HEK293 (cell line): ENCODE measurements around the gene NPTX1.

Source experiments
- CTCF ChIA-PET: fragments of 350-600 bp; formaldehyde crosslinking; extraction: SDS; loops from one replicate; lab custom pipeline; 2021; ENCODE audit warnings: antibody characterized with exemption; lab: Yijun Ruan, JAX
- POLR2A ChIA-PET: fragments of 300-600 bp; formaldehyde crosslinking; extraction: SDS; loops from one replicate; lab custom pipeline; 2020; ENCODE audit warnings: antibody characterized with exemption, inconsistent platforms; lab: Yijun Ruan, JAX
- H3K27ac ChIP-seq: fragments of 200-500 bp; sonication (Bioruptor generic); 2 replicates; pipeline ENCODE4 v1.5.1; 2014; ENCODE audit warnings: low read depth, low read length, control low read depth, inconsistent platforms; ENCODE audit errors: extremely low read depth
- H3K36me3 ChIP-seq, 2 experiments: fragments of 200-500 bp in 1 of 2; sonication (Bioruptor generic) in 1 of 2; 1 replicate in 1 of 2; 2 replicates in 1 of 2; pipeline ENCODE4 v1.5.1; 2014 to 2017; ENCODE audit warnings: inconsistent platforms in 2 of 2, low read length in 2 of 2; ENCODE audit not compliant: control insufficient read depth in 2 of 2, insufficient read depth in 1 of 2
- H3K4me1 ChIP-seq: fragments of 200-500 bp; sonication (Bioruptor generic); 2 replicates; pipeline ENCODE4 v1.5.1; 2014; ENCODE audit warnings: mild to moderate bottlenecking, low read length, inconsistent platforms; ENCODE audit not compliant: control insufficient read depth, insufficient read depth
- H3K4me3 ChIP-seq: 2 replicates; pipeline ENCODE4 v1.5.1; 2011; ENCODE audit warnings: low read depth, mild to moderate bottlenecking, control low read depth, low read length, moderate library complexity
- H3K9me3 ChIP-seq: fragments of 200-500 bp; sonication (Bioruptor generic); 2 replicates; pipeline ENCODE4 v1.5.1; 2014; ENCODE audit warnings: low read depth, low read length, inconsistent platforms; ENCODE audit not compliant: control insufficient read depth, insufficient read depth
- RBAK ChIP-seq: fragments of 450-650 bp; formaldehyde crosslinking; IDR thresholded peaks from 2 replicates; pipeline ENCODE4 v1.5.1; 2016; ENCODE audit warnings: missing biosample characterization, missing genetic modification characterization
- YY2 ChIP-seq: fragments of 450-650 bp; formaldehyde crosslinking; IDR thresholded peaks from 2 replicates; pipeline ENCODE4 v1.5.1; 2016; ENCODE audit warnings: missing biosample characterization, missing genetic modification characterization
- ZBTB11 ChIP-seq: fragments of 450-650 bp; formaldehyde crosslinking; conservative IDR thresholded peaks from 2 replicates; pipeline ENCODE4 v1.5.1; 2016; ENCODE audit warnings: low read depth, missing biosample characterization, missing genetic modification characterization
- ZBTB17 ChIP-seq: fragments of 450-650 bp; formaldehyde crosslinking; IDR thresholded peaks from 2 replicates; pipeline ENCODE4 v1.5.1; 2016; ENCODE audit warnings: missing biosample characterization, missing genetic modification characterization
- ZNF157 ChIP-seq: fragments of 450-650 bp; formaldehyde crosslinking; IDR thresholded peaks from 2 replicates; pipeline ENCODE4 v1.5.1; 2016; ENCODE audit warnings: missing biosample characterization, missing genetic modification characterization
- ZNF341 ChIP-seq: fragments of 450-650 bp; formaldehyde crosslinking; IDR thresholded peaks from 2 replicates; pipeline ENCODE4; 2016; ENCODE audit warnings: low read depth, missing biosample characterization, missing genetic modification characterization
- ZNF37A ChIP-seq: fragments of 450-650 bp; IDR thresholded peaks from 2 replicates; pipeline ENCODE4 v1.5.1; 2018; ENCODE audit warnings: missing biosample characterization, missing genetic modification characterization
- ZNF433 ChIP-seq: fragments of 450-650 bp; formaldehyde crosslinking; IDR thresholded peaks from 2 replicates; pipeline ENCODE4 v1.5.1; 2016; ENCODE audit warnings: missing biosample characterization, missing genetic modification characterization, low read depth
- ZNF473 ChIP-seq: fragments of 450-650 bp; formaldehyde crosslinking; IDR thresholded peaks from 2 replicates; pipeline ENCODE4 v1.5.1; 2017; ENCODE audit warnings: missing biosample characterization, missing genetic modification characterization
- ZNF600 ChIP-seq: fragments of 450-650 bp; formaldehyde crosslinking; IDR thresholded peaks from 2 replicates; pipeline ENCODE4 v1.5.1; 2016; ENCODE audit warnings: missing biosample characterization, missing genetic modification characterization
- ZSCAN16 ChIP-seq: fragments of 450-650 bp; formaldehyde crosslinking; IDR thresholded peaks from 2 replicates; pipeline ENCODE4 v1.5.1; 2016; ENCODE audit warnings: missing biosample characterization, missing genetic modification characterization
- TF ChIP-seq, protein P1 (sequence below): fragments of 450-650 bp; formaldehyde crosslinking; IDR thresholded peaks from 2 replicates; pipeline ENCODE4 v1.5.1; 2016; ENCODE audit warnings: missing biosample characterization, missing genetic modification characterization
- TF ChIP-seq, protein P2 (sequence below): fragments of 450-650 bp; formaldehyde crosslinking; IDR thresholded peaks from 2 replicates; pipeline ENCODE4 v1.5.1; 2016; ENCODE audit warnings: missing biosample characterization, missing genetic modification characterization, low read depth
- TF ChIP-seq, protein P3 (sequence below): fragments of 450-650 bp; formaldehyde crosslinking; IDR thresholded peaks from 2 replicates; pipeline ENCODE4 v1.5.1; 2017; ENCODE audit warnings: missing biosample characterization, missing genetic modification characterization
- TF ChIP-seq, protein P4 (sequence below): fragments of 450-650 bp; IDR thresholded peaks from 2 replicates; pipeline ENCODE4 v1.5.1; 2018; ENCODE audit warnings: missing biosample characterization, mild to moderate bottlenecking, missing genetic modification characterization

Gene NPTX1

DNA sequence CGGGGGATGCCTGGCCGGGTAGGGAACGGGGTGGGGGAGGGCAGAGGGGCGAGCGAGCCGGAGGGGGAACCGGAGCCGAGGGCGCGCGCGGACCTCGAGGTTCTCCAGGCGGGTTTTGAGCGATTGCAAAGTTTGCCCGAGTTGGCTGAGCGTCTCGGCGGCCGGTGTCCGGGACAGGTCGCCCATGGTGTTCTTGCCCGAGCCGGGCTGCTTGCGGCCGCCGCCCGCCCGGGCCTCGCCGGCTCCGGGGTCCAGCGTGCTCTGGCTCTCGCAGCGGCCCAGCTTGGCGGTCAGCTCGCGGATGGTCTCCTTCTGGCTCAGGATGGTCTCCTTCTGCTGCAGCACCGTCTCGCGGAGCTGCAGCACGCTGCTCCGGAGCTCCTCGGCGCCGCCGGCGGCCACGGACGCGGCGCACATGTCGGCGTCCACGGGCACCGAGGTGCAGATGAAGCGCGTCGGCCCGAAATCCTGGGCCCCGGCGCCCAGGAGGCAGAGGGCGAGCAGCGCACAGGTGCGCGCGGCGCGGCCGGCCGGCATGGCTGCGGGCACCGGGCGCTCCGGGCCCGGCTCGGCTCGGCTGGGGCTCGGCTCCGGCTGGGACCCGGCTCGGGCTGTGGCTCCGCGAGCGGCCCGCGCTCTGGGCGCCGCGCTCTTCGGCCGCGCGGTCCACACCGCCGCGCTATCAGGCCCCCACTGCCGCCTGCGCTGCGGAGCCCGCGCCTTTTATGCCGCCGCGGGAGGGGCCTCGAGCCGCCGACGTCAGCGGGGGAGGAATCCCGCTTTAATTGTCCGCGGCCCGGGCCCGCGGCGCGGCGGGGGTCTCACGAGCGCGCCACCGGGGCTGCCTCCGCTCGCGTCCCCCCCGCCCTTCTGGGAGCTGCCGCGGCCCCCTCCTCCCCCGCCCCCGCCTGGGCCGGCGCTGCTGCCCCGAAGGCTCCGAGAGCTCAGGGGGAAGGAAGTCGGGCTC, at the start of gene NPTX1 (continued):
- TF ChIP-seq, protein P1, sequence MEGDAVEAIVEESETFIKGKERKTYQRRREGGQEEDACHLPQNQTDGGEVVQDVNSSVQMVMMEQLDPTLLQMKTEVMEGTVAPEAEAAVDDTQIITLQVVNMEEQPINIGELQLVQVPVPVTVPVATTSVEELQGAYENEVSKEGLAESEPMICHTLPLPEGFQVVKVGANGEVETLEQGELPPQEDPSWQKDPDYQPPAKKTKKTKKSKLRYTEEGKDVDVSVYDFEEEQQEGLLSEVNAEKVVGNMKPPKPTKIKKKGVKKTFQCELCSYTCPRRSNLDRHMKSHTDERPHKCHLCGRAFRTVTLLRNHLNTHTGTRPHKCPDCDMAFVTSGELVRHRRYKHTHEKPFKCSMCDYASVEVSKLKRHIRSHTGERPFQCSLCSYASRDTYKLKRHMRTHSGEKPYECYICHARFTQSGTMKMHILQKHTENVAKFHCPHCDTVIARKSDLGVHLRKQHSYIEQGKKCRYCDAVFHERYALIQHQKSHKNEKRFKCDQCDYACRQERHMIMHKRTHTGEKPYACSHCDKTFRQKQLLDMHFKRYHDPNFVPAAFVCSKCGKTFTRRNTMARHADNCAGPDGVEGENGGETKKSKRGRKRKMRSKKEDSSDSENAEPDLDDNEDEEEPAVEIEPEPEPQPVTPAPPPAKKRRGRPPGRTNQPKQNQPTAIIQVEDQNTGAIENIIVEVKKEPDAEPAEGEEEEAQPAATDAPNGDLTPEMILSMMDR (tag by site-specific recombination) = peak; percentile 56
- TF ChIP-seq YY2 (tag by site-specific recombination) = 0 out of 2 replicates have a peak, but pooled peaks have one; percentile 11

GRCh38 chr17:80523956-80524712, 47.7 kb upstream of the NPTX1 start:
- ChIA-PET POLR2A (no interaction called here), CTCF (no interaction called here)
- H3K4me1 ChIP-seq = no peaks in the 10 kb centered on the region
- TF ChIP-seq ZNF600 (tag by site-specific recombination) = 0 out of 2 replicates have a peak, but pooled peaks have one; percentile 21
- TF ChIP-seq ZBTB17 (tag by site-specific recombination) = no peak
- TF ChIP-seq ZNF433 = no peak
- no peak for TF ChIP-seq ZNF157 (tag by site-specific recombination)
- TF ChIP-seq, protein P2, sequence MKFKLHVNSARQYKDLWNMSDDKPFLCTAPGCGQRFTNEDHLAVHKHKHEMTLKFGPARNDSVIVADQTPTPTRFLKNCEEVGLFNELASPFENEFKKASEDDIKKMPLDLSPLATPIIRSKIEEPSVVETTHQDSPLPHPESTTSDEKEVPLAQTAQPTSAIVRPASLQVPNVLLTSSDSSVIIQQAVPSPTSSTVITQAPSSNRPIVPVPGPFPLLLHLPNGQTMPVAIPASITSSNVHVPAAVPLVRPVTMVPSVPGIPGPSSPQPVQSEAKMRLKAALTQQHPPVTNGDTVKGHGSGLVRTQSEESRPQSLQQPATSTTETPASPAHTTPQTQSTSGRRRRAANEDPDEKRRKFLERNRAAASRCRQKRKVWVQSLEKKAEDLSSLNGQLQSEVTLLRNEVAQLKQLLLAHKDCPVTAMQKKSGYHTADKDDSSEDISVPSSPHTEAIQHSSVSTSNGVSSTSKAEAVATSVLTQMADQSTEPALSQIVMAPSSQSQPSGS (tag by site-specific recombination) = no peak
- H3K36me3 ChIP-seq = no peaks in the 10 kb centered on the region
- no peaks in the 10 kb centered on the region for H3K9me3 ChIP-seq
- H3K4me3 ChIP-seq = no peak overlapping the region
- H3K27ac ChIP-seq = no peak overlapping the region

DNA sequence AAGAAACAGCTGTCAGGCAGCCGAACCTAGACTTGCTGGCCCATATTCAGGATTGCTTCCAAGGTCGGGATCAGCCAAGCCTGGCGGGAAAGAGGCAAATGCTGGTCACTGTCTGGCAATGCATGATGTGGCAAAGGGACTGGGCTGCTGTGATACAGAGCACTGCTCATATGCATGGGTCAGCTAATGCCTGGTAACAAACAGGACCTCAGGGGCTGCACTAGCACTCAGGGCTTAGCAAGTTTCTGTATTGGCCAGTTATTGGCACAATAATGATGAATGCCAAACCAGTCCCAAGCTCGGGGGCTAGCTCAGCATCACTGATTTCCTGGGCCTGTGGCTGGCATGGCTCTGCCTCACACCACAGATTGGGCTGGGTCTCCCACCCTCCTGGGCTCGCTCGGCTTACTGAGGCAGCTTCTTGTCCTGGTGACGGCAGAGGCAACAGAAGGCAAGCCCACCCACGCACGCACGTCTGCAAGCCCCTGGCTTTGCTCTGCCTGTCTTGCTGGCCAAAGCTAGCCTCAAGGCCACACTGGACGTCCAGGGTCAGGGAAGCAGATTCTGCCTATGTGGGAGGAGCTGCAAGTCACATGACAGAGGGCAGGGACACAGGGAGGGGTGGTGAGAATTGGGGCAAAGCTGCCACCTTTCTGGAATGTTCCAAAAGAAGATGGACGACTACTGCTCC, 46.8 kb upstream of the NPTX1 start:
- no peaks in the 10 kb centered on the region for H3K9me3 ChIP-seq
- POLR2A ChIA-PET = no interaction called here
- H3K4me3 ChIP-seq = no peak overlapping the region
- H3K36me3 ChIP-seq = no peaks in the 10 kb centered on the region
- H3K4me1 ChIP-seq = no peaks in the 10 kb centered on the region
- CTCF ChIA-PET = interaction anchor here (0.8 kb wide), 1 partner anchor 52 kb away, joined by 3 read pairs; no protein-coding TSS in a partner anchor
- H3K27ac ChIP-seq = no peak overlapping the region
- no peak for TF ChIP-seq ZNF341 (tag by site-specific recombination)
- TF ChIP-seq ZBTB11 (tag by site-specific recombination) = no peak
- TF ChIP-seq ZNF473 (tag by site-specific recombination) = no peak
- TF ChIP-seq RBAK (tag by site-specific recombination) = peak; percentile 93
- TF ChIP-seq ZNF37A (tag by site-specific recombination) = no peak
- no peak for TF ChIP-seq ZSCAN16
- TF ChIP-seq, protein P3, sequence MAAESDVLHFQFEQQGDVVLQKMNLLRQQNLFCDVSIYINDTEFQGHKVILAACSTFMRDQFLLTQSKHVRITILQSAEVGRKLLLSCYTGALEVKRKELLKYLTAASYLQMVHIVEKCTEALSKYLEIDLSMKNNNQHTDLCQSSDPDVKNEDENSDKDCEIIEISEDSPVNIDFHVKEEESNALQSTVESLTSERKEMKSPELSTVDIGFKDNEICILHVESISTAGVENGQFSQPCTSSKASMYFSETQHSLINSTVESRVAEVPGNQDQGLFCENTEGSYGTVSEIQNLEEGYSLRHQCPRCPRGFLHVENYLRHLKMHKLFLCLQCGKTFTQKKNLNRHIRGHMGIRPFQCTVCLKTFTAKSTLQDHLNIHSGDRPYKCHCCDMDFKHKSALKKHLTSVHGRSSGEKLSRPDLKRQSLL (tag by site-specific recombination) = no peak
- TF ChIP-seq, protein P4, sequence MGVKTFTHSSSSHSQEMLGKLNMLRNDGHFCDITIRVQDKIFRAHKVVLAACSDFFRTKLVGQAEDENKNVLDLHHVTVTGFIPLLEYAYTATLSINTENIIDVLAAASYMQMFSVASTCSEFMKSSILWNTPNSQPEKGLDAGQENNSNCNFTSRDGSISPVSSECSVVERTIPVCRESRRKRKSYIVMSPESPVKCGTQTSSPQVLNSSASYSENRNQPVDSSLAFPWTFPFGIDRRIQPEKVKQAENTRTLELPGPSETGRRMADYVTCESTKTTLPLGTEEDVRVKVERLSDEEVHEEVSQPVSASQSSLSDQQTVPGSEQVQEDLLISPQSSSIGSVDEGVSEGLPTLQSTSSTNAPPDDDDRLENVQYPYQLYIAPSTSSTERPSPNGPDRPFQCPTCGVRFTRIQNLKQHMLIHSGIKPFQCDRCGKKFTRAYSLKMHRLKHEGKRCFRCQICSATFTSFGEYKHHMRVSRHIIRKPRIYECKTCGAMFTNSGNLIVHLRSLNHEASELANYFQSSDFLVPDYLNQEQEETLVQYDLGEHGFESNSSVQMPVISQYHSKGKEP (tag by site-specific recombination) = no peak
